GM19372 (cell line): ENCODE measurements around the gene LZTS3.

ENCODE experiments used
- ATAC-seq: cut with Tn5 transposase; IDR thresholded peaks from one replicate; pipeline ENCODE4 v1.9.1; 2021; ENCODE audit warnings: mild to moderate bottlenecking, low read depth, moderate library complexity; ENCODE audit not compliant: unreplicated experiment

The LZTS3 gene

DNA sequence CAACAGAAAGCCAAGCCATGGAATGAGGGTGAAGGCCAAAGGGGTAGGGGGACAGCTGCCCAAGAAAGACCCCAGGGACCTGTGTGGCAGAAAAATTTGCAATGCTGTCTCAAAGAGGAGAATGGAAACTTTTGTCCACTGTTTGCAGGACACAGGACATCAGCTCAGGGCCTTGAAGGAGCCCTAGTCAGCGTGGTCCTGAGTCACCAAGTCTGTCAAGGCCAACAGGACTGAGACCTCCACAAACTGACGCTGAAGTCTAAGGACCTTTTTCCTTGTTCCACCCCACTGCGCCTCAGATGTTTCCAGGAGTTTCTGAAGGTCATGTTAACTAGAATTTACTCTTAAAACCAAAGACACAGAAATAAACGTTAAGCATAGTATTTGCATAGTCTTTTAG lies 57.0 kb downstream of the LZTS3 start:
- no peak for ATAC-seq

DNA sequence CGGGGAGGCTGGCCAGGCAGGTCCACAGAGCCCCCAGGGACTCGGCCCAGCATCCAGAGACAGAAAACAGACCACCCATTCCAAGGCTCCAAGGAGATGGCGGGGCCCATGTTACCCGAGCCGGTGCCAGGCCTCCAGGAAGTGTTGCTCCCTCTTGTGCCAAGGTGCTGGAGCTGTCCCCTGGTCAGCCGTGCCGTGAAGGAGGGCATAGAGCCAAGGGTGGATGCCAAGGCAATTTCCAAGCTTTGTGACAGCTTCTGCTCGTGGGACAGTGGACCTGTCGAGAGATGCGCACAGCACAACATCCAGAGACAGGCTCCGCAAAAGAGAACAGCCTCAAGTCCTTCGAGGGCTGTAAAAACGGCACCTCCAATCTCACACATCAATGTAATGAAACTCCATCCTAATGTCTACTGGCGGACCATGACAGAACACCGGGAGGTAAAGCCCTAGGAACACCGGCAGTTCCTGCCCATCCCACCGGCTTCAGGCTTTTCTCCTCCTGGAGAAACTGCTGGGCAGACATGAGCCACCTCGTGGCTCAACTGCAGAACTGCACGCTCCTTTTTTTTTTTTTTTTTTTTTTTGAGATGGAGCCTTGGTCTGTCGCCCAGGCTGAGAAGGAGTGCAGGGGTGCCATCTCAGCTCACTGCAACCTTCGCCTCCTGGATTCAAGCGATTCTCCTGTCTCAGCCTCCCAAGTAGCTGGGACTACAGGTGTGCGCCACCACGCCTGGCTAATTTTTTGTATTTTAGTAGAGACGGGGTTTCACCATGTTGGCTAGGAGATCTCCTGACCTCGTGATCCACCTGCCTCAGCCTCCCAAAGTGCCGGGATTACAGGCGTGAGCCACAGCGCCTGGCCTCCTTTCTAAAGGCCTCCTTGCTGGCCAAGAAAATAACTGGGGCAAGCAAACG lies 57.9 kb downstream of the LZTS3 start:
- ATAC-seq = no peak
